Activated effector memory CD4-positive, alpha-beta T cell treated with Interleukin-2 at 50 U/mL for 16 hours (primary cell): ENCODE measurements around the gene RAB17.
A peak's percentile ranks its signal among the peaks of the same experiment; 100 is the strongest.
"Not testable (repeated sequence)": the region's sequence is repeated elsewhere in the genome, so short reads cannot be mapped to it uniquely, and the experiment has no call there.

Experiments
- DNase-seq: peaks from one replicate; pipeline ENCODE4 v3.0.0-alpha.2; 2020

The RAB17 gene

DNA sequence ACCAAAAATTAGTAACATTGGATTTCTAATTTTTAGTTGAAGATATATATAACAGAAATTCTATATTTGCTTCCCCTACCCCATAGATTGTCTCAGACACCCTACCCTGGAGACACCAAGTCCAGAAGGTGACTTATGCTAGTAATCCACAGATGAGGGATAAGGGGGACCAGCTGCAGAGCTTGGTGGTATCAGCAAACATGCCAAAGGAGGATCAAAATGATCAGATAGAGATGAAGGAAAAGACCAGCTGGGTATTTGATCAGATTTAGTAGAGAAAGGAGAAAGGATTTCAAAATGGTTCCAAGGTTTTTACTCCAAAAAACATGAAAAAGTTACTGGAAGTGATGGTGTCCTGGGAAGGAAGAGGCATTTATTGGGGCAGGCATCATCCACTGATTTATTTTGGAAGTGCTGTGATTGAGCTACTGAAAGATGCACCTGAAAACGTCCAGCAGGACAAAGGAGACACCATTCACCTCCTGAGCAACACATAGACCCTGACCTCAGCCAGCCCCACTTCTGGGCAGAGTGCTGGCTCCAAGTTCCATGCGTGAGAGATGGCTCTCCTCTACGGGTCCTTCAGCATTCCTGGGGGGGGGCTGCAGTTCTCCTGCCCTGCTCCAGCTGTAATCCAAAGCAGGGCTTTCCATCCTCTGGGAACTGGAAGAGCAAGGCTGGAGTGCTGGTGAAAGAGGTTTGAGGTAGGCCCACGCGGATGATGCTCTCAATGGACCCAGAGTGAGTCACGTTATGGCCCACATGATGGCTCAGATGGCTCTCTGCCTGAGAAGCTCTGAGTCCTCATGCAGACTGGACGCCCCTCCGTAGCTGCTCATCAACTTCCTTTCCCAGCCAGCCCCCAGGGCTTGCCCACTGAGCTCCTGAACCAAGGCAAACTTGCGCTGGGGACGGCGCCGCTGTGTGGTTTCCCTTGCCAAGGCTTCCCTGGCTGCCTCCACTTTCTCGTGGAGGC is 33.2 kb upstream of the RAB17 start:
- no peak for DNase-seq

- DNase-seq = no peak
These were observed 27.9 kb upstream of the RAB17 start for GRCh38 chr2:237618449-237618848.

GRCh38 chr2:237617587-237617982 is 27.1 kb upstream of the RAB17 start:
- DNase-seq = no peak

DNA sequence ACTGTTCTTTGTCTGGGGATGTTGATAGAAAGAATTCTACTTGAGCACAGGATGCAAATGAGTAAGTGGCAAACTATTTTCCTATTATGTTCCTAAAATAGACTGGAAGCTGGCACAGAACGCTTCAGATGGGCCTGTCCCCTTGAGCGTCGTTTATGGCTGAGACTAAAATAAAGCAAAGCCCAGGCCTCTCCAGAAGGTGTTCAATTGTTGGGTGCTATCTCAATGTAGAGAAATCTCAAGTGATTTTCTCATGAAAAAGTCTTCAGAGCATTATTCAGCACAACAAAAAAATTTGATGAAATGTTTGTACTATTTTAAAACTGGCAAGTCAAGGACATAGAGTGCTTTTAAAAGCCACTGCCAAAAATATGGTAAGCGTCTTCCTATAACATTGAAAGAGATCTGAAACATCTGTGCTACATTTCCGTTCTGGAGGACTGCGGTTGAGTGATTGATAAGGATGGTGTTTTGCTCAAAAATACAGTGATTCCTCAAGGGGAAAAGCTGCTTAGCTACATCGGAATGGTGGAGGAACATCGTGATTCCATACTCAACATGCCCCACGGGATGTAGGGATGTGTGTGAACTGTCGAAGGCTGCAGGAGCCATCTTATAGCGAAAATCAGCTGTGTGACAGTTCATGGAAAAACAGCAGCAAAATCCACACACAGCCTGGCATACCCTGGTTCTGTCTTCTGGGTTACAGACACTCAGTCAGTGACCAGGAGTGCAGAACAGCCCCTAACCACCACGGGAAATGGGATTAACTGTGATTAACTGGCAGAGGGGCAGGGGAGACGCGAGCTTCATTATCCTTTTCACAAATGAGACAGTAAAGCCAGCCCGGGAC is 26.4 kb upstream of the RAB17 start:
- DNase-seq = no peak

- DNase-seq = no peak
These were observed 25.8 kb upstream of the RAB17 start for GRCh38 chr2:237616373-237616733.

- DNase-seq = no peak
These were observed 25.2 kb upstream of the RAB17 start for GRCh38 chr2:237615631-237616249.

DNA sequence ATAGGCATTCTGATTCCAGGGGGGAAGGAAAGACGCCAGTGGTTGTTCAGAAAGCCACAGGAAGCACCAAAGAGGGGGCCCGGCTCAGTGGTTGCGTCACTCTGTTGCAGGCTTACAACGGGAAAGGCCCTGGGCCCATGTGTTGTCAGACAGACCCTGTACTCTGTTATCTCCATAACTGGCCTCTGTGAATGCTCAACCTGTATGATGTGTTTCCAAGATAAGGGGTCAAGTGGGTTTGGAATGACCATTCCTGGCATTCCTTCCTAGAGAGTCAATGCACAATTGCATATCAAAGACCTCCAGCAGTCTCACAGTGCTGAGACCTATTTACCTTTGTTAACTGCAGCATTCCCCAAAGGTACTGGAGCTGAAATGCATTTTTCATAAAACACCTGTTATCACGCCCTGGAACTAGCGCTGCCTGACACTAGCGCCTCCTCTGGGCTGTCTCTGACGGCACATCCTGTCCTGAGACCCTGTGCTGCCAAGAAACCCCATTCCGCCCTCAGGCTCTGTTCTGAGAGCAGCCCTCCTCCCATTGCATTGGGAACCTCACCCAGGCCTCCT is 23.7 kb upstream of the RAB17 start:
- DNase-seq = no peak

- DNase-seq = no peak
These were observed 23.1 kb upstream of the RAB17 start for GRCh38 chr2:237613679-237614078.

- DNase-seq = no peak
These were observed 22.2 kb upstream of the RAB17 start for GRCh38 chr2:237612527-237613357.

DNA sequence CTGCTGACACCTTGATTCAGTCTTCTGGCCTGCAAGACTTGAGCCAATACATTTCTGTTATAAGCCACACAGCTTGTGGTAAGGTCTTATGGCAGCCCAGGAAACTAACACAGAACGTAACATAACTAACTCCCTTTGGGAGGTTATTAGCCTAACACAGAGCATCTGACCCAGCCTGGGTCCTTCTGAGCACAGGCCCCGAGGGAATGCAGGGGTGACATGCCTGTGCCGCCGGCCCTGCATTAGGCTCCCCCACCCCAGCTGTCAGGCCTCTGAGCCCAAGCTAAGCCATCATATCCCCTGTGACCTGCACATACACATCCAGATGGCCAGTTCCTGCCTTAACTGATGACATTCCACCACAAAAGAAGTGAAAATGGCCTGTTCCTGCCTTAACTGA is 16.0 kb upstream of the RAB17 start:
- DNase-seq = not testable (repeated sequence)

GRCh38 chr2:237604960-237605359 is 14.4 kb upstream of the RAB17 start:
- DNase-seq = no peak

DNA sequence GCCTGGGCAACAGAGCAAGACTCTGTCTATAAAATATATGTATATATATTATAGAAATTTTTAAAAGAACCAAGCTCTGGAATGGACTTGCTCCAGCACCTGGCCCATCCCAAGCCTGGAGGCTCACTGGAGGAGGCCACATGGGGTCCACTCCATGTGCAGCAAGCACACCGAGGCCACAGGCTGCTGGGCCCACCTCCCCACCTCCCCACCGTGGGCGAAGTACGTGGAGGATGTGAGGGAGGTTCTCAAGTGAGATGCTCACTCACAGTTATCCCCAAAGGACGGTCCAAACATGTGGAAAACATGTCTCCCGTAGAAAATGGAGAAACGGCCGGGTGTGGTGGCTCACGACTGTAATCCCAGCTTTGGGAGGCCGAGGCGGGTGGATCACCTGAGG is 13.9 kb upstream of the RAB17 start:
- no peak for DNase-seq

GRCh38 chr2:237603718-237604362 is 13.3 kb upstream of the RAB17 start:
- peak; percentile 37 for DNase-seq

DNA sequence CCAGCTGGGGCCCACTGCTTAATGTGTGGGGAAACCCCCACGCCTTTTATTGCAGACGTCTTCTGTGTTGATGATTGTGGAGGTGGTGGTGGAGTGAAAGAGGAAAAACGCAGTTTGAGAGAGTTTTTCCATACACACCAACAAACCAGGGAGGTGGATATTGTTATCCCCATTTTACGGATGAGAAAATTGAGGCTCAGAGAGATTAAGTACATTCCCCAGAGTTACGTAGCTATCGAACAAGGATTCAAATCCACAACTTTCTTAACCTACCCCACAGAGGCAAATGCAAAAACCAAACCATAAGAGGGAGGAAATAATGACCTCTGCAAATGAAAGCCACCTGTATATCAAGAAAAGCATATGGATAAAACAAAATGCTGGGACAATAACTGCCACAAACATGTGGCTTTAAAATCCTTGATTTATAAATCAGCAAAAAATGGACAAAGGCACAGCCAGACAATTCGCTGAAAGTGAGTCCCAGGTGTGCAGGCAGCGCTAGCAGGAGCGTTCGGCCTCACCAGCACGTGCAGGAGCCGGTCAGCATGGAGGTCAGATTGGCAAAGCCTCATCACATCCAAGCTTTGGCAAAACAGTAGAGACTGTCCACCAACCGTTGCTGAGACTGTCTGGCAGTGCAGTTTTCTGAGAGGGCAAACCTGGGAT is 12.6 kb upstream of the RAB17 start:
- no peak for DNase-seq

DNA sequence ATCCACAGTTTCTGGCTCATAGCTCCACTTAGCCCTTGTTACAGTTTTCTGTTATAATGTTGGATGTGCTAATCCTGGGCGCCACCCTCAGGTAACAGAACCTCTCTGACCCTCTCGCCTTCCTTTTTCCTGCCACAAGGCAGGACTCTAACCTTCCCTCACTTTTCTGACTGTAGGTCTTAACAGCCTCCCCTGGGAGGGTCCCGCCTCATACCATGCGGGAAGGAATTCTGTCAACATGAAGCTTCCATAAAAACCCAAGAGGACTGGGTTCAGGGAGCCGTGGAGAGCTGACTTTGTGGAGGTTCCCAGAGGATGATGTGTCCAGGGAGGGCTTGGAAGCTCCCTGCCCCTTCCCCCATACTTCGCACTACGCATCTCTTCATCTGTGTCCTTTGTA is 11.9 kb upstream of the RAB17 start:
- DNase-seq = no peak

- DNase-seq = no peak
These were observed 11.1 kb upstream of the RAB17 start for GRCh38 chr2:237601453-237602116.

GRCh38 chr2:237600205-237600846 is 9.8 kb upstream of the RAB17 start:
- DNase-seq = no peak

DNA sequence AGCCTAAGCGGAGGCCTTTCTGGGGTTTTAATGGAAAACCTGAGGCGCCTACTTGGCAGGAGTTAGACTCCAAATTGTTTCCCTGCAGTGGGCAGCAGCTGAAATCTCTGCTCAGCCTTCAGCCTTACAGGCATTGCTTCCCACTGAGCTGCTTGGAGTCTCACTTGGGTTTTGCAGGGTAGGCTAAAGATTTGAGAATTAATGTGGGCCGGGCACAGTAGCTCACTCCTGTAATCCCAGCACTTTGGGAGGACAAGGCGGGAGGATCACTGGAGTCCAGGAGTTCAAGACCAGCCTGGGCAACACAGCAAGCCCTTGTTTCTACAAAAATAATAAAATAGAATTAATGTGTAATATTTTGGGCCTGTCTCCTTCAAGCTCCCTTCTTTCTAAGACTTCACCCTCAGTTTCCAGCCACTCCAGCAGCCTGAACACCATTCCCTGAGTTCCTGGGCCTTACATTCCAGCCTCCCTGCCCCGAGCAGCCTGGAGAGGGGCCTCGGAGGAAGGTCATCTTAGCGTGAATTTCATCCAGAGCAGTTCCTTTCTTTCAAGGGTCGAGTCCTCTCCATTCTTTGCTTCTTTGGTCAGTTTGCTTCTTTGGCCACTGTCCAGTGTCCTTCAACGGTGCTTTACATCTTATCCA is 9.1 kb upstream of the RAB17 start:
- no peak for DNase-seq

DNA sequence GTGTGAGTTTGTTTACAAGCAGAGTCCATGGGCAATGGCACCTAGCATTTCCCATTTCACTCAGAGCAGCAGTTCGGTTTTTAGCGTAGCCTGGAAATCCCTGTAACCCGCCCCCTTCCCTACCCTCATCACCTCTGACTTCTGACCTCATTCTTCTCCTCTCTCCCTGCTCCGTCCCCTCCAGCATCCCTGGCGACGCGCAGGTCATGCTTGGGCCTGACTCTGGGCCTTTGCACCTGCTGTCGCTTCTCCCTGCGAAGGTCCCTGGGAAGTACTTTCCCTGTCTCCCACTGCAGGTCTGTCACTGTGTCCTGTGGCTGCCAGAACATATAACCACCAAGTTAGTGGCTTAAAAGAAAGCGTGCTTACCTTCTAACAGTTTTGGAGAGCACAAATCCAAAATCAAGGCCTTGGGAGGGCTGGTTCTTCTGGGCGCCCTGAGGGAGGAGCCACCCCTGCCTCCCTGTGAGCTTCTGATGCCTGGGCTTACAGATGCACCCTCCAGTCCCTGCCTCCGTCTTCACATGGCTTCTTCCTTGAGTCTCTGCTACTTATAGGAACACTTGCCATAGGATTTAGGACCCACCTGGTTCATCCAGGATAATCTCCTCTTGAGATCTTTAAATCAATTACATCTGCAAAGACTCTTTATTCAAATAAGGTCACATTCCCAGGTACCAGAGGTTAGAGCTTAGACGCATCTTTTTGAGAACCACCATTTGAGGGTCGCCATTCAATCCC is 8.1 kb upstream of the RAB17 start:
- no peak for DNase-seq
